Upper lobe of right lung (tissue), 1 donor: ENCODE measurements around the gene TTC9. TPM values are rescaled to one million over a fixed set of nuclear protein-coding genes. Genes with fewer than 3 reads are reported as not detected.

ENCODE experiments used
- ATAC-seq: fragments of 200-7000 bp; cut with Tn5 transposase; one replicate; pipeline ENCODE4 v1.9.1; 2020; ENCODE audit warnings: mild to moderate bottlenecking, moderate library complexity
- DNase-seq: peaks from one replicate; pipeline ENCODE4 v3.0.0-alpha.2; 2020
- H3K27ac ChIP-seq: fragments of 200-600 bp; one replicate; pipeline ENCODE4 v1.8.0; 2022
- H3K27me3 ChIP-seq: fragments of 200-600 bp; one replicate; pipeline ENCODE4 v1.8.0; 2022; ENCODE audit warnings: mild to moderate bottlenecking
- H3K36me3 ChIP-seq: fragments of 200-600 bp; one replicate; pipeline ENCODE4 v1.8.0; 2022
- H3K4me1 ChIP-seq: fragments of 200-600 bp; one replicate; pipeline ENCODE4 v1.8.0; 2022
- H3K4me3 ChIP-seq: fragments of 200-600 bp; one replicate; pipeline ENCODE4 v1.8.0; 2022; ENCODE audit warnings: mild to moderate bottlenecking
- H3K9me3 ChIP-seq: fragments of 200-600 bp; one replicate; pipeline ENCODE4 v1.8.0; 2022
- CTCF ChIP-seq: fragments of 200-600 bp; IDR thresholded peaks from one replicate; pipeline ENCODE4 v1.8.0; 2022; ENCODE audit warnings: antibody characterized with exemption
- intact Hi-C: fragments of 100-400 bp; cut with DNase I; formaldehyde crosslinking; loops from one replicate; pipeline ENCODE4 v1.11.0; 2022
- total RNA-seq: library from RNA; stranded (reverse); fragmentation: NEBNext Ultra II Directional; extraction: Animal tissue kit (Norgen Biotek cat#: 25700); gene quantifications from one replicate; pipeline ENCODE4 v1.2.1, GENCODE V29; 2021
- donor health status: DM: no; HTN: yes; CAD: no; lungs with severe emphysema.

Gene TTC9
- total RNA-seq, 1 donor from 2014 or later: 6.7 TPM

GRCh38 chr14:70683983-70684382, 42.3 kb downstream of the TTC9 start:
- no peak for DNase-seq
- no peaks in the 10 kb centered on the region for H3K9me3 ChIP-seq
- H3K4me3 ChIP-seq: no peak overlapping the region
- H3K27me3 ChIP-seq: no peaks in the 10 kb centered on the region
- no peaks in the 10 kb centered on the region for H3K4me1 ChIP-seq
- H3K27ac ChIP-seq: no peak overlapping the region
- TF ChIP-seq CTCF: no peak
- intact Hi-C loops: no loop called here
- ATAC-seq: no peak
- no peaks in the 10 kb centered on the region for H3K36me3 ChIP-seq

- no peak for DNase-seq
- no peak for TF ChIP-seq CTCF
- Histone ChIP-seq H3K4me1 (no peaks in the 10 kb centered on the region), H3K4me3 (no peak overlapping the region), H3K27me3 (no peaks in the 10 kb centered on the region), H3K36me3 (no peaks in the 10 kb centered on the region), H3K9me3 (no peaks in the 10 kb centered on the region), H3K27ac (no peak overlapping the region)
- ATAC-seq: no peak
- intact Hi-C loops: no loop called here
Measured at GRCh38 chr14:70685474-70686197, 43.9 kb downstream of the TTC9 start.

GRCh38 chr14:70692210-70692609, 50.5 kb downstream of the TTC9 start:
- ATAC-seq: peak; percentile 80
- TF ChIP-seq CTCF: no peak
- no peak overlapping the region for H3K27ac ChIP-seq

GRCh38 chr14:70696026-70696425, 54.3 kb downstream of the TTC9 start:
- H3K4me1 ChIP-seq: peaks cover 8% of the 10 kb centered on the region
- no peak overlapping the region for H3K4me3 ChIP-seq
- no peaks in the 10 kb centered on the region for H3K36me3 ChIP-seq
- TF ChIP-seq CTCF: no peak
- ATAC-seq: no peak
- DNase-seq: no peak
- intact Hi-C loops: no loop called here
- H3K27ac ChIP-seq: no peak overlapping the region
- no peaks in the 10 kb centered on the region for H3K9me3 ChIP-seq
- no peaks in the 10 kb centered on the region for H3K27me3 ChIP-seq

More at GRCh38 chr14:70692210-70692609, 50.5 kb downstream of the TTC9 start:
- Histone ChIP-seq H3K9me3 (no peaks in the 10 kb centered on the region), H3K4me1 (peaks cover 1% of the 10 kb centered on the region), H3K36me3 (no peaks in the 10 kb centered on the region), H3K4me3 (no peak overlapping the region), H3K27me3 (no peaks in the 10 kb centered on the region)
- intact Hi-C loops: no loop called here
- DNase-seq: no peak

- no peak overlapping the region for H3K27ac ChIP-seq
Measured at GRCh38 chr14:70697701-70698100, 56.0 kb downstream of the TTC9 start.

More at GRCh38 chr14:70697701-70698100, 56.0 kb downstream of the TTC9 start:
- peaks cover 8% of the 10 kb centered on the region for H3K4me1 ChIP-seq
- DNase-seq (no peak), ATAC-seq (no peak)
- TF ChIP-seq CTCF: no peak
- no peaks in the 10 kb centered on the region for H3K27me3 ChIP-seq
- H3K36me3 ChIP-seq: no peaks in the 10 kb centered on the region
- intact Hi-C loops: no loop called here
- H3K9me3 ChIP-seq: no peaks in the 10 kb centered on the region
- H3K4me3 ChIP-seq: no peak overlapping the region
